Activated CD4-positive, alpha-beta T cell treated with anti-CD3 and anti-CD28 coated beads, Interleukin-2, amount 10 ng/mL, durations not matched to agents 24 days and 14 days (primary cell): ENCODE measurements around the gene NBEAL1. TPM values are rescaled to one million over a fixed set of nuclear protein-coding genes. Genes with fewer than 3 reads are reported as not detected.
"Not testable (repeated sequence)": the region's sequence is repeated elsewhere in the genome, so short reads cannot be mapped to it uniquely, and the experiment has no call there.

ENCODE experiments used
- DNase-seq: peaks from one replicate; pipeline ENCODE4 v3.0.0; 2022
- H3K27ac Mint-ChIP-seq: one replicate; pipeline ENCODE4 v1.8.0; 2022; ENCODE audit warnings: mild to moderate bottlenecking, mixed read lengths
- H3K27me3 Mint-ChIP-seq: one replicate; pipeline ENCODE4 v1.8.0; 2022; ENCODE audit warnings: mixed read lengths
- H3K36me3 Mint-ChIP-seq: one replicate; pipeline ENCODE4 v1.8.0; 2022; ENCODE audit warnings: low read depth, mild to moderate bottlenecking, mixed read lengths
- H3K4me1 Mint-ChIP-seq: one replicate; pipeline ENCODE4 v1.8.0; 2021; ENCODE audit warnings: mixed read lengths
- H3K4me3 Mint-ChIP-seq: one replicate; pipeline ENCODE4 v1.8.0; 2022; ENCODE audit warnings: mild to moderate bottlenecking, moderate library complexity, mixed read lengths
- H3K9me3 Mint-ChIP-seq: one replicate; pipeline ENCODE4 v1.8.0; 2021; ENCODE audit warnings: mixed read lengths
- intact Hi-C: fragments of 100-400 bp; cut with micrococcal nuclease; formaldehyde crosslinking; loops from one replicate; pipeline ENCODE4 v1.15.1; 2023
- total RNA-seq: library from RNA; stranded (reverse); gene quantifications from 2 replicates; pipeline ENCODE4 v1.2.3, GENCODE V29; 2022

NBEAL1 gene
- total RNA-seq, 1 donor from 2014 or later: 9.5 TPM

- no peaks in the 10 kb centered on the region for H3K9me3 Mint-ChIP-seq
- intact Hi-C loops: no loop called here
- no peaks in the 10 kb centered on the region for H3K4me1 Mint-ChIP-seq
- no peak overlapping the region for H3K27ac Mint-ChIP-seq
- DNase-seq: no peak
- peaks cover 2% of the 10 kb centered on the region for H3K36me3 Mint-ChIP-seq
- H3K4me3 Mint-ChIP-seq: no peak overlapping the region
- no peaks in the 10 kb centered on the region for H3K27me3 Mint-ChIP-seq
Observed at GRCh38 chr2:203170502-203170901, 155.8 kb downstream of the NBEAL1 start.

GRCh38 chr2:203175371-203175770 lies 160.7 kb downstream of the NBEAL1 start:
- Mint-ChIP-seq H3K36me3 (peaks cover 2% of the 10 kb centered on the region), H3K4me1 (peaks cover 5% of the 10 kb centered on the region), H3K9me3 (no peaks in the 10 kb centered on the region), H3K27ac (no peak overlapping the region), H3K27me3 (no peaks in the 10 kb centered on the region), H3K4me3 (no peak overlapping the region)
- DNase-seq: no peak
- intact Hi-C loops: no loop called here

- intact Hi-C loops: no loop called here
- Mint-ChIP-seq H3K4me1 (peaks cover 5% of the 10 kb centered on the region), H3K27ac (peak overlapping the region; percentile 29), H3K36me3 (peaks cover 2% of the 10 kb centered on the region), H3K9me3 (no peaks in the 10 kb centered on the region), H3K4me3 (no peak overlapping the region), H3K27me3 (no peaks in the 10 kb centered on the region)
- no peak for DNase-seq
Observed at GRCh38 chr2:203177361-203177760, 162.7 kb downstream of the NBEAL1 start.

GRCh38 chr2:203185864-203186263 lies 171.2 kb downstream of the NBEAL1 start:
- H3K27ac Mint-ChIP-seq: no peak overlapping the region
- H3K27me3 Mint-ChIP-seq: no peaks in the 10 kb centered on the region
- peaks cover 7% of the 10 kb centered on the region for H3K36me3 Mint-ChIP-seq
- no peak overlapping the region for H3K4me3 Mint-ChIP-seq
- no peak for DNase-seq
- no peaks in the 10 kb centered on the region for H3K4me1 Mint-ChIP-seq
- intact Hi-C loops: no loop called here
- H3K9me3 Mint-ChIP-seq: no peaks in the 10 kb centered on the region

GRCh38 chr2:203190547-203190946 lies 175.9 kb downstream of the NBEAL1 start:
- H3K27ac Mint-ChIP-seq, H3K9me3 Mint-ChIP-seq, H3K27me3 Mint-ChIP-seq, H3K36me3 Mint-ChIP-seq, intact Hi-C loops, H3K4me1 Mint-ChIP-seq, DNase-seq, H3K4me3 Mint-ChIP-seq: not testable (repeated sequence)

GRCh38 chr2:203191026-203191425 lies 176.4 kb downstream of the NBEAL1 start:
- H3K4me3 Mint-ChIP-seq, DNase-seq, H3K9me3 Mint-ChIP-seq, intact Hi-C loops, H3K4me1 Mint-ChIP-seq, H3K36me3 Mint-ChIP-seq, H3K27me3 Mint-ChIP-seq, H3K27ac Mint-ChIP-seq: not testable (repeated sequence)

- Mint-ChIP-seq H3K4me1 (no peaks in the 10 kb centered on the region), H3K9me3 (no peaks in the 10 kb centered on the region), H3K27ac (no peak overlapping the region), H3K27me3 (no peaks in the 10 kb centered on the region), H3K36me3 (peaks cover 9% of the 10 kb centered on the region), H3K4me3 (no peak overlapping the region)
- no peak for DNase-seq
- intact Hi-C loops: no loop called here
Observed at GRCh38 chr2:203191961-203192360, 177.3 kb downstream of the NBEAL1 start.

- Mint-ChIP-seq H3K27me3 (no peaks in the 10 kb centered on the region), H3K27ac (no peak overlapping the region), H3K36me3 (peaks cover 3% of the 10 kb centered on the region), H3K4me1 (no peaks in the 10 kb centered on the region), H3K4me3 (no peak overlapping the region), H3K9me3 (no peaks in the 10 kb centered on the region)
- intact Hi-C loops: no loop called here
- no peak for DNase-seq
Observed at GRCh38 chr2:203195331-203196036, 180.8 kb downstream of the NBEAL1 start.

GRCh38 chr2:203200866-203201265 lies 186.2 kb downstream of the NBEAL1 start:
- H3K9me3 Mint-ChIP-seq: no peaks in the 10 kb centered on the region
- H3K27me3 Mint-ChIP-seq: no peaks in the 10 kb centered on the region
- H3K4me3 Mint-ChIP-seq: no peak overlapping the region
- no peaks in the 10 kb centered on the region for H3K36me3 Mint-ChIP-seq
- intact Hi-C loops: no loop called here
- no peaks in the 10 kb centered on the region for H3K4me1 Mint-ChIP-seq
- H3K27ac Mint-ChIP-seq: no peak overlapping the region
- no peak for DNase-seq

- no peaks in the 10 kb centered on the region for H3K9me3 Mint-ChIP-seq
- no peaks in the 10 kb centered on the region for H3K36me3 Mint-ChIP-seq
- intact Hi-C loops: no loop called here
- no peak for DNase-seq
- H3K4me1 Mint-ChIP-seq: no peaks in the 10 kb centered on the region
- H3K27me3 Mint-ChIP-seq: no peaks in the 10 kb centered on the region
- H3K27ac Mint-ChIP-seq: no peak overlapping the region
- H3K4me3 Mint-ChIP-seq: no peak overlapping the region
Observed at GRCh38 chr2:203201426-203201825, 186.8 kb downstream of the NBEAL1 start.

- Mint-ChIP-seq H3K4me3 (no peak overlapping the region), H3K36me3 (peaks cover 2% of the 10 kb centered on the region), H3K4me1 (no peaks in the 10 kb centered on the region), H3K27me3 (no peaks in the 10 kb centered on the region), H3K27ac (no peak overlapping the region), H3K9me3 (no peaks in the 10 kb centered on the region)
- intact Hi-C loops: no loop called here
- no peak for DNase-seq
Observed at GRCh38 chr2:203209538-203209937, 194.9 kb downstream of the NBEAL1 start.

GRCh38 chr2:203225423-203226039 lies 210.9 kb downstream of the NBEAL1 start:
- no peaks in the 10 kb centered on the region for H3K4me1 Mint-ChIP-seq
- H3K27ac Mint-ChIP-seq: no peak overlapping the region
- no peaks in the 10 kb centered on the region for H3K27me3 Mint-ChIP-seq

GRCh38 chr2:203229674-203230073 lies 215.0 kb downstream of the NBEAL1 start:
- H3K9me3 Mint-ChIP-seq, intact Hi-C loops, H3K27me3 Mint-ChIP-seq, H3K36me3 Mint-ChIP-seq, H3K27ac Mint-ChIP-seq, H3K4me1 Mint-ChIP-seq, DNase-seq, H3K4me3 Mint-ChIP-seq: not testable (repeated sequence)

More at GRCh38 chr2:203225423-203226039, 210.9 kb downstream of the NBEAL1 start:
- no peaks in the 10 kb centered on the region for H3K36me3 Mint-ChIP-seq
- H3K9me3 Mint-ChIP-seq: no peaks in the 10 kb centered on the region
- H3K4me3 Mint-ChIP-seq: no peak overlapping the region
- intact Hi-C loops: loop anchor here (1.0 kb wide), 2 partner anchors 229 to 590 kb away; no protein-coding TSS in a partner anchor
- peak; percentile 77 for DNase-seq

GRCh38 chr2:203237346-203238238 lies 222.9 kb downstream of the NBEAL1 start:
- Mint-ChIP-seq H3K27me3 (no peaks in the 10 kb centered on the region), H3K36me3 (peaks cover 21% of the 10 kb centered on the region), H3K9me3 (no peaks in the 10 kb centered on the region), H3K27ac (peak overlapping the region; percentile 100), H3K4me3 (peak overlapping the region; percentile 95), H3K4me1 (peaks cover 20% of the 10 kb centered on the region)
- peak; percentile 61 for DNase-seq
- intact Hi-C loops: loop anchor here (1.0 to 5.0 kb wide), 4 partner anchors 223 to 600 kb away; partner anchors contain the start of genes NBEAL1 and WDR12
